ENCODE data around the gene FCN2.
A peak's percentile ranks its signal among the peaks of the same experiment; 100 is the strongest.

Gene FCN2

DNA sequence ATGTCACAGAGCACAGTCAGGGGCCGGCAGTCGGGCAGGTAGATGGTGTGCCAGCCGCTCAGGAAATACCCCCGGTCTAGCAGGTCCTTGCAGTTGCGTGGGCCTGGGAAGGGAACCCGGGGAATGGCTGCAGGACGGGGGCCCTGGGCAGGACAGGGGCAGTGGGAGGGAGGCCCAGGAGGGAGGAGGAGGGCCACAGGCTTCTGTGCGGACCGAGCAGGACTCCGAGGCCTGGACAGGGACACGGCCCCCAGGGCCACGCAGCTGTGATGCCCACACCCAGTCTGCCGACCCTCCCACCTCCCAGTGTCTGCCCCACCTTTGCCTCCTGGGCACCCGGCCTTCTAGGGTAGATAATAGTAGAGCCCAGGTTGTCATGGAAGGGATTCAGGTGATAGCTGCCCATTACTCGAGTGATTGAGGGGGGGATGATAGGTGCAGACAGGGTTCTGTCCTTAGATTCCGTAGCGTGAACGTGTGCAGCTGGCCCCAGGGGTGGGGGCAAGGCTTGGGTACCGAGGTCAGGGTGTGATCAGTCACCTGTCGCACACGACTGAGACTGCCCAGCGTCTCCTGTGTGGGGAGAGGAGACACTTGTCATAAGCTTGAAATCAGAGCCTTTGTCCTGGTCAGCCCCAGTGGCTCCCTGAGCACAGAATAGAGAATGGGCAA, 32.6 kb downstream of the FCN2 start:
- Histone ChIP-seq H3K36me3 (peaks cover 77% of the 10 kb centered on the region), H3K27ac (peak overlapping the region; percentile 95), H3K27me3 (no peaks in the 10 kb centered on the region), H3K9me3 (no peaks in the 10 kb centered on the region), H3K4me3 (ENCODE audit: low read depth in 1 of 2, low read length in 1 of 2) (no peak overlapping the region), H3K4me1 (ENCODE audit: control insufficient read depth in 1 of 2, insufficient read depth in 1 of 2, low read depth in 1 of 2, low read length in 1 of 2) (peaks cover 50 to 68% of the 10 kb centered on the region in 2 experiments)
- TF ChIP-seq, protein P1, sequence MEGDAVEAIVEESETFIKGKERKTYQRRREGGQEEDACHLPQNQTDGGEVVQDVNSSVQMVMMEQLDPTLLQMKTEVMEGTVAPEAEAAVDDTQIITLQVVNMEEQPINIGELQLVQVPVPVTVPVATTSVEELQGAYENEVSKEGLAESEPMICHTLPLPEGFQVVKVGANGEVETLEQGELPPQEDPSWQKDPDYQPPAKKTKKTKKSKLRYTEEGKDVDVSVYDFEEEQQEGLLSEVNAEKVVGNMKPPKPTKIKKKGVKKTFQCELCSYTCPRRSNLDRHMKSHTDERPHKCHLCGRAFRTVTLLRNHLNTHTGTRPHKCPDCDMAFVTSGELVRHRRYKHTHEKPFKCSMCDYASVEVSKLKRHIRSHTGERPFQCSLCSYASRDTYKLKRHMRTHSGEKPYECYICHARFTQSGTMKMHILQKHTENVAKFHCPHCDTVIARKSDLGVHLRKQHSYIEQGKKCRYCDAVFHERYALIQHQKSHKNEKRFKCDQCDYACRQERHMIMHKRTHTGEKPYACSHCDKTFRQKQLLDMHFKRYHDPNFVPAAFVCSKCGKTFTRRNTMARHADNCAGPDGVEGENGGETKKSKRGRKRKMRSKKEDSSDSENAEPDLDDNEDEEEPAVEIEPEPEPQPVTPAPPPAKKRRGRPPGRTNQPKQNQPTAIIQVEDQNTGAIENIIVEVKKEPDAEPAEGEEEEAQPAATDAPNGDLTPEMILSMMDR (IDR thresholded peaks at IDR 0.05), result no peak

DNA sequence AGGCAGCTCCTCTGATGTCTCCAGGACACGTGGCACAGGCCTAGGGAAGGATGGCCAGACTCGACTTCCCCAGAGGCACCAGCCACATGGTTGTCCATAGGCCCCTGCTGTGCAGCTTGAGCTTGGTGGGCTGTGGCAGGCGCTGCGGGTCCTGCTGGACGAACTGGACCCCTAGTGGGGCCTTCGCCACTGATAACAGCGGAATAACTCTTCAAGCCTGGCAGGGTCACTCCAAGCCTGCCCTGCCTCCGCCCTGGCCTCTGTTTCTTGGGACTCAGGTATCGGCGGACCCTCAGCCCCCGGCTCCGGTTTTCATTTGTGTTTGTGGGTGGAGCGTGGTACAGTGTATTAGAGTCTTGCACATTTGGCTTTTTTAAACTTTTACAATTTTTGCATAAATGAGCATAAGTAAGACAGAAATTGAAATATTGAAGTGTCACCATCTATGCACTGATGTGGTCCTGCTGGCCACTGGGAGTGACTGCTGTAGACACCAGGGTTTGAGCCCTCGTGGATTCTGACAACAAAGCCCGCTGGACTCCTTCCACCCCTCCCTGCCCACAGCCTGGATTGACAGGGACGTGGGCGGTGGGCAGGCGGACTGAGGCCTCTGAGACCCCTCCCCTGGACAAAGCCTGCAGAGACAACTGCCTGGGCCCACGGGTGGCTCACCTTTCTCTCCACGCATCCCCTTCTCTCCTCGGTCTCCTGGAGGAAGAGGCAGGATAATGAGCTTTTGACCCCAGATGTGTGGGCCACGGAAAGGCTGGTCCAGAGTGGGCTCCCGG, 33.3 kb downstream of the FCN2 start:
- Histone ChIP-seq H3K27ac (peak overlapping the region; percentile 95), H3K9me3 (no peaks in the 10 kb centered on the region), H3K36me3 (peaks cover 70% of the 10 kb centered on the region), H3K27me3 (no peaks in the 10 kb centered on the region), H3K4me1 (ENCODE audit: control insufficient read depth in 1 of 2, insufficient read depth in 1 of 2, low read depth in 1 of 2, low read length in 1 of 2) (peaks cover 57 to 75% of the 10 kb centered on the region in 2 experiments), H3K4me3 (ENCODE audit: low read depth in 1 of 2, low read length in 1 of 2) (peak overlapping the region; percentile 79 to 95)
- TF ChIP-seq, protein P1 (IDR thresholded peaks at IDR 0.05), result no peak

DNA sequence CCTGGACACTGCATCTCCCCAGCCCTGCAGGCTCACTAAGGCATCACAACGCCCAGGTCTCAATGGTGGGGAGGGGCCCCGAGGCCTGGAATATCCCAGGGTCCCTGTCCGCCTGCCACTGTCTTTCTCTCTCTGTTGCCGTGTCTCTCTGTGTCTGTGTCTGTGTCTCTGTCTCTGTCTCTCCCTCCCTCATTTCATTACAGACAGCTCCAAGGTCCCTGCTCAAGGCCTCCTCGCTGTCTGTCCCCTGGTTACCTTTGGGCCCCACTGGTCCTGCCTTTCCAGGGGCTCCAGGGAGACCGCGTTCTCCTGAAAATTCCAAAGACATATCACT, 33.9 kb downstream of the FCN2 start:
- Histone ChIP-seq H3K36me3 (peaks cover 64% of the 10 kb centered on the region), H3K4me1 (ENCODE audit: control insufficient read depth in 1 of 2, insufficient read depth in 1 of 2, low read depth in 1 of 2, low read length in 1 of 2) (peaks cover 63 to 81% of the 10 kb centered on the region in 2 experiments), H3K27ac (peak overlapping the region; percentile 95), H3K9me3 (no peaks in the 10 kb centered on the region), H3K4me3 (ENCODE audit: low read depth in 1 of 2, low read length in 1 of 2) (peak overlapping the region; percentile 79 to 95), H3K27me3 (no peaks in the 10 kb centered on the region)
- TF ChIP-seq, protein P1 (IDR thresholded peaks at IDR 0.05), result no peak

DNA sequence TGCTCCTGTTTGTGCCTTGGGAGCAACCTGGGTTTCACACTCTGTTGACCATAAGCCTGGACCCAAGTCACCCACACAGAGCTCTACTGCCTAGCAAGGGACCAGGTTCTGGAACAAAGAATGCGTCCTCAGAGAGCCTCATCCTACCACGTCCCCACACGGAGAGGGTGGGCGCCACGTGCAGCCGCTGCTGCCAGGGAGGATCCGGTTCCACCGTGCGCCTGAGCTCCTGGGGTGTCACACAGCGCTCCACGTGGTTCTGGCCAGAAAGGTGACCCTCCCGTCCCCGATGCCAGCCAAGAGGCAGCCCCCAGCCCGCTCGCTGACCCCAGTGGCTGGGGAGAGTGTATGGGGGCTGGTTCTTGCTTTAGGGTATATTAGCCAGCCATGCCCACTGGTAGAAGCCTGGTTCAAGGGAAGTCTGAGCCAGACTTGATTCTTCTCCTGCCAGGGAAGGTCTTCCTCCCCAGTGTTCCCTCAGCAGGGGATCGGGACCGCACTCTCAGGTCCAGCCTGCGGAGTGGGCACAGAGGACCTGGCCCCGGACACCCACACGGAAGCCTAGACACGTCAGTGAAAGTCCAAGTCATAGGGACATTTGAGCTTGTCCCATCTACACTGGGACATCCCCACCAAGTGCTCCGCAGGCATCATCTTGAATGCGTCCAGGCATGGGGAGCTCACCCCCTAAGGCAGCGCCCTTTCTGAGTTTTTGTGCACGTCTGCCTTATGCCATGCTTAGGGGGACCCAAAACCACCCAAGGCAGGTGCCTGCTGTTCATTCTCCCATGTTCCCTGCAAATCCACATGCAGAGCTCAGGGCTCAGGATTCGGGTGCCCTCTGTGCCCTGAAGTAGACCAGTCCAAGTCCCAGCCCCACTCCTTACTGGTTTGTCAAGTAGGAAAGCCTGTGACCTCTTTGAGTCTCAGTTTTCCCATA, 34.7 kb downstream of the FCN2 start:
- Histone ChIP-seq H3K4me3 (ENCODE audit: low read depth in 1 of 2, low read length in 1 of 2) (peak overlapping the region; percentile 79 to 95), H3K27me3 (no peaks in the 10 kb centered on the region), H3K4me1 (ENCODE audit: control insufficient read depth in 1 of 2, insufficient read depth in 1 of 2, low read depth in 1 of 2, low read length in 1 of 2) (peaks cover 71 to 89% of the 10 kb centered on the region in 2 experiments), H3K36me3 (peaks cover 55% of the 10 kb centered on the region), H3K27ac (peak overlapping the region; percentile 95), H3K9me3 (no peaks in the 10 kb centered on the region)
- TF ChIP-seq, protein P1 (IDR thresholded peaks at IDR 0.05), result no peak

DNA sequence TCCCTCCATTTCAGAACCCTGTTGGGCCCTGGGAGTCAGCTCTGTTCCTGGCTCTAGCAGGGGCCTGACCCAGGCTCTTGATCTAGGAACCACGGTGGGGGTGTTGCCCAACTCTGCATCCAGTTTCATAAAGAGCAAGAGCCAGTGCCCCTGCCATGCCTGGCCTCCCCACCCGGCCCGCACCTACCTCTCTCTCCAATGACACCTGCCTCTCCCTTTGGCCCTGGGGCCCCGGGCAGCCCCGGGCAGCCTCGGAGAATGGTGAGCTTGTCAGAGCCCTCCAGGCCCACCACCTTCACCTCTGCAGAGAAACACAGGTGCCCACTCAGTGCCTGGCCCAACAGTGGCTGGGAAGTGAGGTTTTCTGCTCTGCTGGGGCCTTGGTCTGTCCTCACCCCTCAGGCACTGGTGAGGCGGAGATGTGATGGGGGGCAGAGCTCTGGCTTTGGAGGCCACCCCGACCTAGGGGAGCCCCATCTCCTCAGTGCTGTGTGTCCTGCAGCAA, 35.6 kb downstream of the FCN2 start:
- Histone ChIP-seq H3K4me3 (ENCODE audit: low read depth in 1 of 2, low read length in 1 of 2) (peak overlapping the region; percentile 79 to 95), H3K9me3 (no peaks in the 10 kb centered on the region), H3K4me1 (ENCODE audit: control insufficient read depth in 1 of 2, insufficient read depth in 1 of 2, low read depth in 1 of 2, low read length in 1 of 2) (peaks cover 80 to 93% of the 10 kb centered on the region in 2 experiments), H3K27me3 (no peaks in the 10 kb centered on the region), H3K27ac (peak overlapping the region; percentile 95), H3K36me3 (peaks cover 47% of the 10 kb centered on the region)
- TF ChIP-seq, protein P1 (IDR thresholded peaks at IDR 0.05), result no peak
